ENCODE results near the gene ACTR3C. TPM values are rescaled to one million over a fixed set of nuclear protein-coding genes. Genes with fewer than 3 reads are reported as not detected.

Gene ACTR3C
- polyA plus RNA-seq, 2 donors, result 8.0 to 8.5 TPM

DNA sequence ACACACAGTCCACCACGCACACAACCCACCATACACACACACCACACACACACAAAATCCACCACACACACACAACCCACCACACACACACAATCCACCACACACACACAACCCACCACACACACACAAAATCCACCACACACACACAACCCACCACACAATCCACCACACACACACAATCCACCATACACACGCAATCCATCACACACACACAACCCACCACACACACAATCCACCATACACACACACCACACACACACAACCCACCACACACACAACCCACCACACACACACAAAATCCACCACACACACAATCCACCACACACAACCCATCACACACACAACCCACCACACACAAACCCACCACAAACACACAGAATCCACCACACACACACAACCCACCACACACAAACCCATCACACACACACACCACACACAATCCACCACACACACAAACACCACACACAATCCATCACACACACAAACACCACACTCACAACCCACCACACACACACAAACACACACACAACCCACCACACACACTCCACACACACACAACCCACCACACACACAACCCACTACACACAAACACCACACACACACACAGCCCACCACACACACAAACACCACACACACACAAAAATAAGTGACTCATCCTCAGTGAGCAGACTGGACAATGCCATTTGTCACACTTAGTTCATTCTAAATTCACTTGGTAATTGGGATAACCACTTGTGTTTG lies 36.4 kb upstream of the ACTR3C start:
- 98% methylated on average over 2 of the region's 2 CpGs for WGBS, 2 donors

DNA sequence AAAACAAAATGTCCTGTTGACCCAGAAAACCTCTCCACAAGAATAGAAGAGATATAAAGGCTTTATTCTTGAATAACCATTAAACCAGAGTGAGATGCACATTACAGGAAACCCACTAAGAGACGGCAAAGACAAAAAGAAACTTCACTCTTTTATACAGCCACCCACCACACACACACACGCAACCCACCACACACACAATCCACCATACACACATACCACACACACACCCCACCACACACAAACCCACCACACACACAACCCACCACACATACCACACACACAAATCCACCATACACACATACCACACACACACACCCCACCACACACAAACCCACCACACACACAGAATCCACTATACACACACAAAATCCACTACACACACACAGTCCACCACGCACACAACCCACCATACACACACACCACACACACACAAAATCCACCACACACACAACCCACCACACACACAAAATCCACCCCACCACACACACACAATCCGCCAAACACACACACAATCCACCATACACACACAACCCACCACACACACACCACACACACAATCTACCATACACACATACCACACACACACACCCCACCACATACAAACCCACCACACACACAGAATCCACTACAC lies 35.8 kb upstream of the ACTR3C start:
- no peaks in the 10 kb centered on the region for H3K36me3 ChIP-seq (ENCODE audit: control insufficient read depth in 2 of 2, insufficient read depth in 2 of 2, low read length in 1 of 2)
- no peaks in the 10 kb centered on the region for H3K27me3 ChIP-seq (ENCODE audit: control insufficient read depth in 1 of 2, insufficient read depth in 2 of 2, low read length in 2 of 2)
- no peaks in the 10 kb centered on the region for H3K4me1 ChIP-seq (ENCODE audit: control insufficient read depth in 2 of 2, insufficient read depth in 2 of 2, low read length in 1 of 2)
- no peak overlapping the region for H3K4me3 ChIP-seq (ENCODE audit: low read depth in 1 of 2, low read length in 2 of 2)
- no peak overlapping the region for H3K27ac ChIP-seq (ENCODE audit: low read depth in 2 of 2, low read length in 1 of 2)
- no peaks in the 10 kb centered on the region for H3K9me3 ChIP-seq (ENCODE audit: control insufficient read depth in 2 of 2, insufficient read depth in 1 of 2, low read depth in 1 of 2, low read length in 1 of 2)
- WGBS, 2 donors, result 77 to 88% methylated on average over 4 of the region's 4 CpGs

More for the DNA sequence above, 36.4 kb upstream of the ACTR3C start:
- Histone ChIP-seq H3K4me3 (ENCODE audit: low read depth in 1 of 2, low read length in 2 of 2) (no peak overlapping the region), H3K27me3 (ENCODE audit: control insufficient read depth in 1 of 2, insufficient read depth in 2 of 2, low read length in 2 of 2) (no peaks in the 10 kb centered on the region), H3K36me3 (ENCODE audit: control insufficient read depth in 2 of 2, insufficient read depth in 2 of 2, low read length in 1 of 2) (no peaks in the 10 kb centered on the region), H3K9me3 (ENCODE audit: control insufficient read depth in 2 of 2, insufficient read depth in 1 of 2, low read depth in 1 of 2, low read length in 1 of 2) (no peaks in the 10 kb centered on the region), H3K27ac (ENCODE audit: low read depth in 2 of 2, low read length in 1 of 2) (no peak overlapping the region), H3K4me1 (ENCODE audit: control insufficient read depth in 2 of 2, insufficient read depth in 2 of 2, low read length in 1 of 2) (no peaks in the 10 kb centered on the region)

DNA sequence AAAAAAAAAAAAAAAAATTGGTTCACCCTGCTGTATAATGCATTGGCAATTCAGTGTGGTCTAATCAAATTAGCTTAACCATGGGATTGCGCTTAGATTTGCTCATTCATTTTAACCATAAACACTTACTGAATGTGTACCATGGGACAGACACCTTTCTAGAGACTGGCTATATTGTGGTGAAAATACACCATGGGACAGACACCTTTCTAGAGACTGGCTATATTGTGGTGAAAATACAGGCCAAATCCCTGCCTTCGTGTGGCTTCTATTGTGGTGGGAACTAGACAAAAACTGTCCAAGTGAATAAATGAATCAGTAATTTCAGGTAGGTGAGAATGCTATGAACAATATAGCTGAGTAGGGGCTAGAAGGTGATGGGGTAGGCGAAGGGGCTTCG lies 35.1 kb upstream of the ACTR3C start:
- no peaks in the 10 kb centered on the region for H3K36me3 ChIP-seq (ENCODE audit: control insufficient read depth in 2 of 2, insufficient read depth in 2 of 2, low read length in 1 of 2)
- WGBS, 2 donors, result 96% methylated on average over 4 of the region's 4 CpGs
- no peak overlapping the region for H3K27ac ChIP-seq (ENCODE audit: low read depth in 2 of 2, low read length in 1 of 2)
- no peaks in the 10 kb centered on the region for H3K9me3 ChIP-seq (ENCODE audit: control insufficient read depth in 2 of 2, insufficient read depth in 1 of 2, low read depth in 1 of 2, low read length in 1 of 2)
- H3K4me1 ChIP-seq (ENCODE audit: control insufficient read depth in 2 of 2, insufficient read depth in 2 of 2, low read length in 1 of 2), result no peaks in the 10 kb centered on the region
- H3K27me3 ChIP-seq (ENCODE audit: control insufficient read depth in 1 of 2, insufficient read depth in 2 of 2, low read length in 2 of 2), result no peaks in the 10 kb centered on the region
- no peak overlapping the region for H3K4me3 ChIP-seq (ENCODE audit: low read depth in 1 of 2, low read length in 2 of 2)

DNA sequence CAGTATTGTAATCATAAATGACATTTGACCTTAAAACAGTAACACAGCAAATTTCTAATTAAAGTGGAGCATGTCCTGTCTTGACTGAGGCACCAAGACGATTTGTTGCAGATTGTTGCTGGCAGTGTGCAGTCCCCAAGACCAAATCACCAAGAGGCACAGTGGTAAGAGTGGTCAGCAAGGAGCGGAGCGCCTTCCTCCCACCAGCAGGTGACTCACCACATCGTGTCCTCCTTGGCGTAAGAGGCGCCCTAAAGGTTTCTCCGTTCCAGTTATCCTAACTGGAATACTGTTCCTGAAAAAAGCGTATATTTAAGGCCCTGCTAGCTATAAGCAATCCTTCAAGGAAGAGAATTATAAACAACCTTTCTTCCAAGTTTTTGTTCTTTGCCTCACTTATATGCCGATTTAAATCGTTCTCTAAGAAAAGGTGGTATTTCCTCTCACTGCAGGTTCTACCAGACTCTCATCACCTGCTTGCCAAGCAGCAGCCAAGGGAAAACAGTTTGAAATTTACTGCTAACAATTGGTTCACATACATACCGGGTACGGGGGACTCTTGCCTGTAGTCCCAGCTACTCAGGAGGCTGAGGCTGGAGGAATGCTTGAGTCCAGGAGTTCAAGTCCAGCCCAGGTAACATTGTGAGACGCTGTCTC lies 34.6 kb upstream of the ACTR3C start:
- H3K4me1 ChIP-seq (ENCODE audit: control insufficient read depth in 2 of 2, insufficient read depth in 2 of 2, low read length in 1 of 2), result no peaks in the 10 kb centered on the region
- 68 to 72% methylated on average over 13 of the region's 13 CpGs for WGBS, 2 donors
- H3K27me3 ChIP-seq (ENCODE audit: control insufficient read depth in 1 of 2, insufficient read depth in 2 of 2, low read length in 2 of 2), result no peaks in the 10 kb centered on the region
- H3K4me3 ChIP-seq (ENCODE audit: low read depth in 1 of 2, low read length in 2 of 2), result no peak overlapping the region
- no peaks in the 10 kb centered on the region for H3K9me3 ChIP-seq (ENCODE audit: control insufficient read depth in 2 of 2, insufficient read depth in 1 of 2, low read depth in 1 of 2, low read length in 1 of 2)
- H3K27ac ChIP-seq (ENCODE audit: low read depth in 2 of 2, low read length in 1 of 2), result no peak overlapping the region
- no peaks in the 10 kb centered on the region for H3K36me3 ChIP-seq (ENCODE audit: control insufficient read depth in 2 of 2, insufficient read depth in 2 of 2, low read length in 1 of 2)

DNA sequence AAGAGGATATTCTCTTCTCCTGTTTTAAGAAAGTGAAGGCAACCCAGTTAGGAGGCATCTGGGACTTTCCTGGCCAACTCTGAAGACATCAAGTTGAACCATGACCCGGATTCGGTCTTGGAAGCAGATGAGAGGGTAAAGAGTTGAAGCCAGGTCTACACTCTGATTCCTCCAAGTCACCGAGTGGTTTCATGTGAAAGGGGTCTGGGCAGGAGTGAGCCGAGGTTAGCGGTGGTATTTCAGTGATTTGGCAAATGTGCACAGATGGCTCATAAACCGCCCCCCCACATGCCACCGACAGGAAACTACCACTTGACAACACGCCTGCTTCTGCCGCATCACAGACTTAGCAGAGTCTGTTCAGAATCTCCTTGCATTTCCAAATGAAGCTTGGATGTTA lies 33.9 kb upstream of the ACTR3C start:
- Histone ChIP-seq H3K27me3 (ENCODE audit: control insufficient read depth in 1 of 2, insufficient read depth in 2 of 2, low read length in 2 of 2) (no peaks in the 10 kb centered on the region), H3K27ac (ENCODE audit: low read depth in 2 of 2, low read length in 1 of 2) (no peak overlapping the region), H3K9me3 (ENCODE audit: control insufficient read depth in 2 of 2, insufficient read depth in 1 of 2, low read depth in 1 of 2, low read length in 1 of 2) (no peaks in the 10 kb centered on the region), H3K4me3 (ENCODE audit: low read depth in 1 of 2, low read length in 2 of 2) (no peak overlapping the region), H3K36me3 (ENCODE audit: control insufficient read depth in 2 of 2, insufficient read depth in 2 of 2, low read length in 1 of 2) (no peaks in the 10 kb centered on the region), H3K4me1 (ENCODE audit: control insufficient read depth in 2 of 2, insufficient read depth in 2 of 2, low read length in 1 of 2) (no peaks in the 10 kb centered on the region)
- WGBS, 2 donors, result 57 to 58% methylated on average over 9 of the region's 9 CpGs

DNA sequence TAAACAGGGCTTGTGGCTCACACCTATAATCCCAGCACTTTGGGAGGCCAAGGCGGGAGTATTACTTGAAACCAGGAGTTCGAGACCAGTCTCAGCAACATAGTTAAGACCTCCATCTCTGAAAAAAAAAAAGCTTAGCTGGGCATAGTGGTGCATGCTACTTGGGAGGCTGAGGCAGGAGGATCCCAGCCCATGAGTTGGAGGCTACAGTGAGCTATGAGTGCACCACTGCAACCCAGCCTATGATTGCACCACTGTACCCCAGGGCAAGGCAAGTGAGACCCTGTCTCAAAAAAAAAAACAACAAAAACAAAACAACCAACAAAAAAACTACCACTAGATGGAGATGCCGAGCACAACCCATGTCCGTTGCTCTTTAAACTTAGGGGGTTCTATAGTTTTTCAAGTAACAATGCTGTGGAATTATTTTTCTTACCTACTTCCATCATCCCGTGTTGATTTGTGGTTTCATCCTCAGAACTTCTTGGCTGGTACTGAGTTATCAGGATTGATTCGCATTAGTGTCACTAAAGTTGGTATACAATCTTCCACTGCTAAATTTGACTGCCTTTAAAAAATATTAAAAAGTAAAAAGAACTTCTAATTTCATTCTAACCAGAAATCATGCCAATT lies 33.0 kb upstream of the ACTR3C start:
- 31 to 36% methylated on average over 6 of the region's 6 CpGs for WGBS, 2 donors
- Histone ChIP-seq H3K36me3 (ENCODE audit: control insufficient read depth in 2 of 2, insufficient read depth in 2 of 2, low read length in 1 of 2) (no peaks in the 10 kb centered on the region), H3K27me3 (ENCODE audit: control insufficient read depth in 1 of 2, insufficient read depth in 2 of 2, low read length in 2 of 2) (no peaks in the 10 kb centered on the region), H3K27ac (ENCODE audit: low read depth in 2 of 2, low read length in 1 of 2) (no peak overlapping the region), H3K4me3 (ENCODE audit: low read depth in 1 of 2, low read length in 2 of 2) (no peak overlapping the region), H3K9me3 (ENCODE audit: control insufficient read depth in 2 of 2, insufficient read depth in 1 of 2, low read depth in 1 of 2, low read length in 1 of 2) (no peaks in the 10 kb centered on the region), H3K4me1 (ENCODE audit: control insufficient read depth in 2 of 2, insufficient read depth in 2 of 2, low read length in 1 of 2) (no peaks in the 10 kb centered on the region)

DNA sequence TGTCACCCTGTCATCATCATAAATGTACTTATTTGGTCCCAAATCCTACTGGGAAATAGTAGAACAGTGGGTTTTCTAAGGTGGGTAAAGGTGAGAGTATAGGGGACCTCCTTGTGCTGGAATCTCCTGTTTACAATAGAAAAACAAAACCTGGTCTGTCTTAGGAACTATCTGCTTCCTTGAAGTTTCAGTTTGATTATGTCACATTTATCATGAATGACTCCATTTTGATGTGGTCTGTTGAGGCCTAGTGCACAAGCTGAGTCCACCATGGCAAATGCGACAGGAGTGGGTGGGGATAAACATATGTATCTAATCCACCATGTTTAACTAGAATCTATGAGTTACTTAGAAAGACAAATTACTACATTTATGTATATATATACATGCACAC lies 32.3 kb upstream of the ACTR3C start:
- no peaks in the 10 kb centered on the region for H3K9me3 ChIP-seq (ENCODE audit: control insufficient read depth in 2 of 2, insufficient read depth in 1 of 2, low read depth in 1 of 2, low read length in 1 of 2)
- H3K36me3 ChIP-seq (ENCODE audit: control insufficient read depth in 2 of 2, insufficient read depth in 2 of 2, low read length in 1 of 2), result no peaks in the 10 kb centered on the region
- no peak overlapping the region for H3K27ac ChIP-seq (ENCODE audit: low read depth in 2 of 2, low read length in 1 of 2)
- H3K27me3 ChIP-seq (ENCODE audit: control insufficient read depth in 1 of 2, insufficient read depth in 2 of 2, low read length in 2 of 2), result no peaks in the 10 kb centered on the region
- H3K4me3 ChIP-seq (ENCODE audit: low read depth in 1 of 2, low read length in 2 of 2), result no peak overlapping the region
- 72 to 79% methylated on average over 1 of the region's 1 CpG for WGBS, 2 donors
- H3K4me1 ChIP-seq (ENCODE audit: control insufficient read depth in 2 of 2, insufficient read depth in 2 of 2, low read length in 1 of 2), result no peaks in the 10 kb centered on the region

DNA sequence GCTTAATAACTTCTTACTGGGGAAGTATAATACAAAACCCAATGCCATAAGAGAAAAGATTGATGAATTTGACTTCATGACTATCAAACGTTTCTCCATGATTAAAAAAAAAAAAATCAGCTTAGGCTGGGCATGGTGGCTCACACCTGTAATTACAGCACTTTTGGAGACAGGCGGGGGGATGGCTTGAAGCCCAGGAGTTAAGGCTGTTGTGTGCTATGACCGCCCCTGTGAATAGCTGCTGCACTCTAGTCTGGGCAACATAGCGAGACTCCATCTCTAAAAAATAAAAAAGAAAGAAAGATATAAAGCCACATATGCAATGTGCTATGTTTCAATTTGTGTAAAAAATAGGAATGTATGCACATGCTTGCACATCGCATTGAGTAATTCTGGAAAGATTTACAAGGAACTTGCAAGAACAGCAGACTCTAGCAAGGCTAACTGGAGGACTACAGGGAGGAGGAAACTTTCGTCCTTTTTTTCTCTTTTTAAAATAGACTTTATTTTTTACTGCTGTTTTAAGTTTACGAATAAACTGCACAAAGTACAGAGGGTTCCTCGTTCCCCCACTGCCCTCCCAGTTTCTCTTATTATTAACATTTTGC lies 28.3 kb upstream of the ACTR3C start:
- H3K9me3 ChIP-seq (ENCODE audit: control insufficient read depth in 2 of 2, insufficient read depth in 1 of 2, low read depth in 1 of 2, low read length in 1 of 2), result no peaks in the 10 kb centered on the region
- H3K4me1 ChIP-seq (ENCODE audit: control insufficient read depth in 2 of 2, insufficient read depth in 2 of 2, low read length in 1 of 2), result no peaks in the 10 kb centered on the region
- no peaks in the 10 kb centered on the region for H3K27me3 ChIP-seq (ENCODE audit: control insufficient read depth in 1 of 2, insufficient read depth in 2 of 2, low read length in 2 of 2)
- no peaks in the 10 kb centered on the region for H3K36me3 ChIP-seq (ENCODE audit: control insufficient read depth in 2 of 2, insufficient read depth in 2 of 2, low read length in 1 of 2)
- 61 to 69% methylated on average over 8 of the region's 8 CpGs for WGBS, 2 donors
- H3K4me3 ChIP-seq (ENCODE audit: low read depth in 1 of 2, low read length in 2 of 2), result no peak overlapping the region
- H3K27ac ChIP-seq (ENCODE audit: low read depth in 2 of 2, low read length in 1 of 2), result no peak overlapping the region

DNA sequence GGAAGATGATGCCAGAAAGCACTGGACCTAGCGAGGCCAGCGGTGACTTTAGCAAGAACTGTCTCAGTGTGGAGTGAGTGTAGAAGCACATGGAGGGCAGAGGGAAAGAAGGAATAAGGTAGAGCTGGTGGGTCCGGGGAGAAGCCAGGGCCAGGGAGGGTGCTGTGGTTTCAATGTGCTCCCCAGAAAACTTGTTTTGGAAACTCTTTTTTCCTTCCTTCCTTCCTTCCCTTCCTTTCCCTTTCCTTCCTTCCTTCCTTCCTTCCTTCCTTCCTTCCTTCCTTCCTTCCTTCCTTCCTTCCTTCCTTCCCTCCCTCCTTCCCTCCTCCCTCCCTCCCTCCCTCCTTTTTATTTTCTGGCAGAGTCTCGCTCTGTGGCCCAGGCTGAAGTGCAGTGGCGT lies 23.6 kb upstream of the ACTR3C start:
- no peak overlapping the region for H3K4me3 ChIP-seq (ENCODE audit: low read depth in 1 of 2, low read length in 2 of 2)
- 87 to 95% methylated on average over 5 of the region's 5 CpGs for WGBS, 2 donors

More for the DNA sequence above, 23.6 kb upstream of the ACTR3C start:
- Histone ChIP-seq H3K9me3 (ENCODE audit: control insufficient read depth in 2 of 2, insufficient read depth in 1 of 2, low read depth in 1 of 2, low read length in 1 of 2) (peaks cover 0 to 4% of the 10 kb centered on the region in 2 donors), H3K4me1 (ENCODE audit: control insufficient read depth in 2 of 2, insufficient read depth in 2 of 2, low read length in 1 of 2) (no peaks in the 10 kb centered on the region), H3K36me3 (ENCODE audit: control insufficient read depth in 2 of 2, insufficient read depth in 2 of 2, low read length in 1 of 2) (no peaks in the 10 kb centered on the region), H3K27ac (ENCODE audit: low read depth in 2 of 2, low read length in 1 of 2) (no peak overlapping the region), H3K27me3 (ENCODE audit: control insufficient read depth in 1 of 2, insufficient read depth in 2 of 2, low read length in 2 of 2) (no peaks in the 10 kb centered on the region)

Measured in esophagus (tissue), 2 donors.